ENCODE data around the gene MARCHF3. TPM values are rescaled to one million over a fixed set of nuclear protein-coding genes. Genes with fewer than 3 reads are reported as not detected.

MARCHF3 gene
- total RNA-seq, 5 donors from 2014 or later (not counting 1 experiment from before 2014, with no cell fraction given), result 5.6 to 9.9 (median 7.6) TPM

- 100% methylated on average over 1 of the region's 5 CpGs for WGBS (ENCODE audit: insufficient coverage)
- Mint-ChIP-seq H3K4me3 (no peak overlapping the region), H3K27ac (no peak overlapping the region), H3K4me1 (no peaks in the 10 kb centered on the region), H3K27me3 (no peaks in the 10 kb centered on the region), H3K9me3 (no peaks in the 10 kb centered on the region), H3K36me3 (no peaks in the 10 kb centered on the region)
- ATAC-seq (replicated peaks in 1 of 4) (no peak), DNase-seq (no peak)
- Histone ChIP-seq H3K36me3 (ENCODE audit: control insufficient read depth in 2 of 2, extremely low read depth in 1 of 2, insufficient read depth in 1 of 2, low read length in 1 of 2) (no peaks in the 10 kb centered on the region), H3K4me3 (ENCODE audit: control insufficient read depth in 1 of 2, extremely low read depth in 1 of 2, low read length in 1 of 2) (no peak overlapping the region), H3K9me3 (no peaks in the 10 kb centered on the region), H3K27ac (ENCODE audit: low read length) (no peak overlapping the region), H3K4me1 (ENCODE audit: control insufficient read depth in 1 of 2, extremely low read depth in 1 of 2, insufficient read depth in 2 of 2, low read length in 2 of 2) (no peaks in the 10 kb centered on the region), H3K27me3 (replicated peaks in 1 of 2; ENCODE audit: control insufficient read depth in 2 of 2, extremely low read depth in 1 of 2, insufficient read depth in 2 of 2, low read length in 1 of 2) (no peaks in the 10 kb centered on the region)
- ChIA-PET CTCF (no interaction called here), POLR2A (no interaction called here)
These were observed 90.5 kb downstream of the MARCHF3 start for GRCh38 chr5:126939887-126940286.

- Mint-ChIP-seq H3K36me3 (peaks cover 2% of the 10 kb centered on the region), H3K4me3 (no peak overlapping the region), H3K27ac (no peak overlapping the region), H3K9me3 (no peaks in the 10 kb centered on the region), H3K27me3 (no peaks in the 10 kb centered on the region), H3K4me1 (no peaks in the 10 kb centered on the region)
- Histone ChIP-seq H3K4me3 (ENCODE audit: control insufficient read depth in 1 of 2, extremely low read depth in 1 of 2, low read length in 1 of 2) (no peak overlapping the region), H3K9me3 (no peaks in the 10 kb centered on the region), H3K27me3 (replicated peaks in 1 of 2; ENCODE audit: control insufficient read depth in 2 of 2, extremely low read depth in 1 of 2, insufficient read depth in 2 of 2, low read length in 1 of 2) (no peaks in the 10 kb centered on the region), H3K27ac (ENCODE audit: low read length) (no peak overlapping the region), H3K36me3 (ENCODE audit: control insufficient read depth in 2 of 2, extremely low read depth in 1 of 2, insufficient read depth in 1 of 2, low read length in 1 of 2) (no peaks in the 10 kb centered on the region), H3K4me1 (ENCODE audit: control insufficient read depth in 1 of 2, extremely low read depth in 1 of 2, insufficient read depth in 2 of 2, low read length in 2 of 2) (no peaks in the 10 kb centered on the region)
- ChIA-PET POLR2A (no interaction called here), CTCF (no interaction called here)
- ATAC-seq (replicated peaks in 1 of 4) (no peak), DNase-seq (no peak)
These were observed 91.9 kb downstream of the MARCHF3 start for GRCh38 chr5:126938466-126938865.

- no peaks in the 10 kb centered on the region for H3K9me3 Mint-ChIP-seq
- DNase-seq (no peak), ATAC-seq (replicated peaks in 1 of 4) (no peak)
- POLR2A ChIA-PET, result interaction anchor here in 1 of 2 donors (0.6 kb wide), 2 partner anchors 75 to 1160 kb away, joined by 3 to 11 read pairs; no protein-coding TSS in a partner anchor
- Histone ChIP-seq H3K4me3 (ENCODE audit: control insufficient read depth in 1 of 2, extremely low read depth in 1 of 2, low read length in 1 of 2) (no peak overlapping the region), H3K27me3 (replicated peaks in 1 of 2; ENCODE audit: control insufficient read depth in 2 of 2, extremely low read depth in 1 of 2, insufficient read depth in 2 of 2, low read length in 1 of 2) (no peaks in the 10 kb centered on the region), H3K4me1 (ENCODE audit: control insufficient read depth in 1 of 2, extremely low read depth in 1 of 2, insufficient read depth in 2 of 2, low read length in 2 of 2) (no peaks in the 10 kb centered on the region), H3K27ac (ENCODE audit: low read length) (no peak overlapping the region), H3K36me3 (ENCODE audit: control insufficient read depth in 2 of 2, extremely low read depth in 1 of 2, insufficient read depth in 1 of 2, low read length in 1 of 2) (no peaks in the 10 kb centered on the region), H3K9me3 (no peaks in the 10 kb centered on the region)
- H3K36me3 Mint-ChIP-seq, result peaks cover 2% of the 10 kb centered on the region
- CTCF ChIA-PET, result interaction anchor here in 1 of 2 donors (0.6 to 0.7 kb wide), 2 partner anchors 87 to 101 kb away, joined by 3 to 7 read pairs; no protein-coding TSS in a partner anchor
- H3K4me1 Mint-ChIP-seq, result no peaks in the 10 kb centered on the region
- H3K27me3 Mint-ChIP-seq, result no peaks in the 10 kb centered on the region
- WGBS (ENCODE audit: insufficient coverage), result no CpG with 5 or more reads among the region's 2 CpGs
- no peak overlapping the region for H3K27ac Mint-ChIP-seq
- no peak overlapping the region for H3K4me3 Mint-ChIP-seq
These were observed 92.6 kb downstream of the MARCHF3 start for GRCh38 chr5:126937771-126938170.

- H3K27me3 Mint-ChIP-seq, result no peaks in the 10 kb centered on the region
- H3K9me3 ChIP-seq, result no peaks in the 10 kb centered on the region
- H3K27ac ChIP-seq (ENCODE audit: low read length), result no peak overlapping the region
- ATAC-seq (replicated peaks in 1 of 4) (no peak), DNase-seq (no peak)
- H3K4me3 ChIP-seq (ENCODE audit: control insufficient read depth in 1 of 2, extremely low read depth in 1 of 2, low read length in 1 of 2), result no peak overlapping the region
- ChIA-PET POLR2A (no interaction called here), CTCF (no interaction called here)
- H3K4me1 Mint-ChIP-seq, result peaks cover 0 to 3% (median 0%) of the 10 kb centered on the region in 3 donors
- no peak overlapping the region for H3K27ac Mint-ChIP-seq
- no peaks in the 10 kb centered on the region for H3K36me3 ChIP-seq (ENCODE audit: control insufficient read depth in 2 of 2, extremely low read depth in 1 of 2, insufficient read depth in 1 of 2, low read length in 1 of 2)
- H3K27me3 ChIP-seq (replicated peaks in 1 of 2; ENCODE audit: control insufficient read depth in 2 of 2, extremely low read depth in 1 of 2, insufficient read depth in 2 of 2, low read length in 1 of 2), result no peaks in the 10 kb centered on the region
- WGBS (ENCODE audit: insufficient coverage), result 100% methylated on average over 3 of the region's 4 CpGs
- no peak overlapping the region for H3K4me3 Mint-ChIP-seq
- H3K36me3 Mint-ChIP-seq, result peaks cover 2% of the 10 kb centered on the region
- H3K9me3 Mint-ChIP-seq, result no peaks in the 10 kb centered on the region
- H3K4me1 ChIP-seq (ENCODE audit: control insufficient read depth in 1 of 2, extremely low read depth in 1 of 2, insufficient read depth in 2 of 2, low read length in 2 of 2), result no peaks in the 10 kb centered on the region
These were observed 93.5 kb downstream of the MARCHF3 start for GRCh38 chr5:126936775-126937418.

GRCh38 chr5:126931963-126932660 is 98.2 kb downstream of the MARCHF3 start:
- WGBS (ENCODE audit: insufficient coverage), result 50% methylated on average over 1 of the region's 3 CpGs
- ChIA-PET POLR2A (interaction anchor here in 1 of 2 donors (0.5 kb wide), 1 partner anchor 447 kb away, joined by 4 read pairs; no protein-coding TSS in a partner anchor), CTCF (no interaction called here)
- no peaks in the 10 kb centered on the region for H3K27me3 Mint-ChIP-seq
- DNase-seq, result no peak
- H3K27ac Mint-ChIP-seq, result no peak overlapping the region
- H3K9me3 Mint-ChIP-seq, result no peaks in the 10 kb centered on the region
- Histone ChIP-seq H3K4me1 (ENCODE audit: control insufficient read depth in 1 of 2, extremely low read depth in 1 of 2, insufficient read depth in 2 of 2, low read length in 2 of 2) (no peaks in the 10 kb centered on the region), H3K27me3 (replicated peaks in 1 of 2; ENCODE audit: control insufficient read depth in 2 of 2, extremely low read depth in 1 of 2, insufficient read depth in 2 of 2, low read length in 1 of 2) (no peaks in the 10 kb centered on the region), H3K36me3 (ENCODE audit: control insufficient read depth in 2 of 2, extremely low read depth in 1 of 2, insufficient read depth in 1 of 2, low read length in 1 of 2) (no peaks in the 10 kb centered on the region), H3K9me3 (no peaks in the 10 kb centered on the region), H3K4me3 (ENCODE audit: control insufficient read depth in 1 of 2, extremely low read depth in 1 of 2, low read length in 1 of 2) (no peak overlapping the region), H3K27ac (ENCODE audit: low read length) (no peak overlapping the region)
- ATAC-seq (replicated peaks in 1 of 4), result no peak
- H3K4me3 Mint-ChIP-seq, result no peak overlapping the region
- H3K4me1 Mint-ChIP-seq, result peaks cover 0 to 5% (median 0%) of the 10 kb centered on the region in 3 donors
- H3K36me3 Mint-ChIP-seq, result peaks cover 2% of the 10 kb centered on the region

GRCh38 chr5:126928041-126928440 is 102.3 kb downstream of the MARCHF3 start:
- CTCF ChIA-PET, result no interaction called here

More at GRCh38 chr5:126928041-126928440, 102.3 kb downstream of the MARCHF3 start:
- no CpG with 5 or more reads among the region's 3 CpGs for WGBS (ENCODE audit: insufficient coverage)
- Mint-ChIP-seq H3K9me3 (no peaks in the 10 kb centered on the region), H3K4me3 (no peak overlapping the region), H3K36me3 (no peaks in the 10 kb centered on the region), H3K27me3 (no peaks in the 10 kb centered on the region), H3K27ac (no peak overlapping the region), H3K4me1 (peaks cover 0 to 5% (median 0%) of the 10 kb centered on the region in 3 donors)
- no peaks in the 10 kb centered on the region for H3K4me1 ChIP-seq (ENCODE audit: control insufficient read depth in 1 of 2, extremely low read depth in 1 of 2, insufficient read depth in 2 of 2, low read length in 2 of 2)
- no peak overlapping the region for H3K4me3 ChIP-seq (ENCODE audit: control insufficient read depth in 1 of 2, extremely low read depth in 1 of 2, low read length in 1 of 2)
- POLR2A ChIA-PET, result no interaction called here
- ATAC-seq (replicated peaks in 1 of 4) (no peak), DNase-seq (no peak)
- H3K36me3 ChIP-seq (ENCODE audit: control insufficient read depth in 2 of 2, extremely low read depth in 1 of 2, insufficient read depth in 1 of 2, low read length in 1 of 2), result no peaks in the 10 kb centered on the region
- H3K27me3 ChIP-seq (replicated peaks in 1 of 2; ENCODE audit: control insufficient read depth in 2 of 2, extremely low read depth in 1 of 2, insufficient read depth in 2 of 2, low read length in 1 of 2), result no peaks in the 10 kb centered on the region
- H3K27ac ChIP-seq (ENCODE audit: low read length), result no peak overlapping the region
- H3K9me3 ChIP-seq, result no peaks in the 10 kb centered on the region

Measured in T-cell (primary cell).